Gastroesophageal sphincter (tissue), 3 donors: ENCODE data around the gene RNF212.

Experiments used
- CTCF ChIP-seq, 4 experiments: fragments of 200-600 bp in 2 of 4; fragments of 450-650 bp in 2 of 4; sonication (generic) in 1 of 4; IDR thresholded peaks; one replicate each; pipeline ENCODE4 v1.5.1; 2017 to 2019; ENCODE audit warnings: antibody characterized with exemption in 4 of 4, mild to moderate bottlenecking in 2 of 4, moderate library complexity in 2 of 4
- EP300 ChIP-seq: sonication (generic); formaldehyde crosslinking; IDR thresholded peaks from one replicate; pipeline ENCODE4 v1.6.1; 2017; ENCODE audit warnings: antibody characterized with exemption, mild to moderate bottlenecking
- POLR2A ChIP-seq, 2 donors: fragments of 450-650 bp; IDR thresholded peaks; one replicate each; pipeline ENCODE4 v1.6.1; 2017; ENCODE audit warnings: antibody characterized with exemption in 2 of 2, mild to moderate bottlenecking in 2 of 2, moderate library complexity in 1 of 2
- POLR2AphosphoS5 ChIP-seq: sonication (generic); formaldehyde crosslinking; IDR thresholded peaks from one replicate; pipeline ENCODE4 v1.6.1; 2017; ENCODE audit warnings: antibody characterized with exemption

GRCh38 chr4:1079711-1080265, 33.6 kb downstream of the RNF212 start:
- TF ChIP-seq CTCF (IDR thresholded peaks at IDR 0.05) (no peak), POLR2A (IDR thresholded peaks at IDR 0.05) (no peak), EP300 (no peak), POLR2AphosphoS5 (no peak)
